GF-D8 (cell line): ENCODE measurements around the gene ST6GALNAC4.
"Not testable (repeated sequence)": the region's sequence is repeated elsewhere in the genome, so short reads cannot be mapped to it uniquely, and the experiment has no call there.

Experiments
- DNase-seq: peaks from one replicate; lab custom pipeline; 2025; lab: John Stamatoyannopoulos, UW

ST6GALNAC4 gene

GRCh38 chr9:127885508-127886281 is 31.1 kb downstream of the ST6GALNAC4 start:
- no peak for DNase-seq

GRCh38 chr9:127884976-127885490 is 31.8 kb downstream of the ST6GALNAC4 start:
- no peak for DNase-seq

GRCh38 chr9:127884427-127884911 is 32.4 kb downstream of the ST6GALNAC4 start:
- DNase-seq = no peak

- DNase-seq = no peak
Measured at GRCh38 chr9:127883959-127884358, 32.9 kb downstream of the ST6GALNAC4 start.

GRCh38 chr9:127881715-127882114 is 35.1 kb downstream of the ST6GALNAC4 start:
- DNase-seq = not testable (repeated sequence)

- no peak for DNase-seq
Measured at GRCh38 chr9:127880143-127880542, 36.7 kb downstream of the ST6GALNAC4 start.

- no peak for DNase-seq
Measured at GRCh38 chr9:127878652-127879390, 38.0 kb downstream of the ST6GALNAC4 start.

- DNase-seq = no peak
Measured at GRCh38 chr9:127878001-127878651, 38.7 kb downstream of the ST6GALNAC4 start.

GRCh38 chr9:127877566-127877998 is 39.3 kb downstream of the ST6GALNAC4 start, which contains the start of gene AK1:
Gene AK1 (minus strand): TSS chr9:127877675. CDS start chr9:127874617, 3,058 bp downstream.
- no peak for DNase-seq

- DNase-seq = no peak
Measured at GRCh38 chr9:127876764-127877562, 39.9 kb downstream of the ST6GALNAC4 start.

- DNase-seq = no peak
Measured at GRCh38 chr9:127876026-127876763, 40.6 kb downstream of the ST6GALNAC4 start.

DNA sequence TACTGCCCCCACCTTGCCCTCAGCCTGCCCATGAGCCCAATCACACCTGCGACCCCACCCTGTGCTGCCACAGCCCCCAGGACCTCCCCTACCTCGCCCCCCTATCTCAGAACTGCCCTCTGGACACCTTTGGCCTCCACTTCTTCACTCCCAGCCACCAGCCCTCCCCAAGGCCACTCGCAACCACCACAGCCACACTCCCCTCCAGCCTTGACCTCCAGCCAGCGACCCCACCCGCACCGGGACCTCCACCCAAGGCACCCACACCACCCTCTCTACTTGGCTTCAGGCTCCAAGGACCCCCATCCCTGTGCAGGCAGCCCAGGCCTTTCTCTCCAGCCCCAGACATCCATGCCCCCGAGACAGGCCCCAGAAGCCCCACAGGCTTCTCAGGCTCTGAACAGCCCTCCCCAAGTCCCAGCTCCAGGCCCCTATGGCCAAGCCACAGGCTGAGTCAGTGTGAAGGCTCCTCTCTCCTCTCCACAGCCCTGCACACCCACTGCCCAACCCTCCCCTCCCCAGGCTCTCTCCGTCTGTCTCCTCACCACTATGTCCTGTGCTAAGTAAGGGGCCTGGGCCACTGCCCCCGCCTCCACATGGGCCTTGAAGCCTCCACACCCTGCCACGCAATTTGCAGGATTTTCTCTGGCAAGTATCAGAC is 41.4 kb downstream of the ST6GALNAC4 start:
- DNase-seq = no peak

- no peak for DNase-seq
Measured at GRCh38 chr9:127874301-127875221, 42.3 kb downstream of the ST6GALNAC4 start.

GRCh38 chr9:127873886-127874285 is 43.0 kb downstream of the ST6GALNAC4 start:
- no peak for DNase-seq

GRCh38 chr9:127873223-127873691 is 43.6 kb downstream of the ST6GALNAC4 start:
- no peak for DNase-seq

DNA sequence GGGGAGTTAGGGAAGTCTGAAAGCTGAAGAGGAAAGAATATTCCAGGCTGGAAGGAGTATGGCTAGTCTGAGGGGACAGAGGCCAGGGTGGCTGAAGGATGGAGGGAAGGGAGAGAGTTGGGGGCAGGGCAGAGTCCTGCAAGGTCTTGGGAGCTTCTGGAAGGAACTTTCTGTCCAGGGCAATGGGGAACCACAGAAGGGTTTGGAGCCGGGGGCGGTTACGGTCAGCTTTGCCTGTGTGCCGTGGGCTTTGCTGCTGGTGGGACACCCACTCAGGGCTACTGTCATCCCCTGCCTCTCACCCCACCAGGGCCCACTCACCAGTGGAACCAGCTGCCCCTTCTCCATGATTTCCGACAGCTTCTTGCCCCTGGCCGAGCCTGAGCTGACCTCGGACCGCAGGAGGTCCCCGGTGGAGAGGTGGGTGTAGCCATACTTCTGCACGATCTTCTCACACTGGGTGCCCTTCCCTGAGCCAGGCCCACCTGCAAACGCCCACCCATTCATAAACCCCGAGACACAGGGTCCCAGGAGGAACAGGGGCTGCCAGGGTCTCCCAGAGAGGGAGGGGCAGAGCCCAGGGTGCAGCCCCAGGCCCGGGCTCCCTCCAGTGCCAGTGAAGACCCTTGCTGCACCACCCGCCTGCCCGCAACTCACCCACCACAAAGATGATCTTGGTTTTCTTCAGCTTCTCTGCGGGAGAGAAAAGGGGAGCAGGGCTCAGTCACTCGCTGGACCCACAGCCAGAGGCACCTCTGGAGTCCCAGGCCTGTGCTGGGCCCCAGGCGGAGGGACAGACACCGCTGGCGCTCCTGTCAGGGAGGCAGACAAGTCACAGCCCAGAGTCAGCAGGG is 44.2 kb downstream of the ST6GALNAC4 start:
- no peak for DNase-seq

- no peak for DNase-seq
Measured at GRCh38 chr9:127871531-127871930, 45.3 kb downstream of the ST6GALNAC4 start.

GRCh38 chr9:127870887-127871286 is 46.0 kb downstream of the ST6GALNAC4 start:
- DNase-seq = no peak
